ENCODE data around the gene REC8. TPM values are rescaled to one million over a fixed set of nuclear protein-coding genes. Genes with fewer than 3 reads are reported as not detected.
"Not testable (repeated sequence)": the region's sequence is repeated elsewhere in the genome, so short reads cannot be mapped to it uniquely, and the experiment has no call there.

Gene REC8
- total RNA-seq, 1 donor from 2014 or later = 1.1 TPM

DNA sequence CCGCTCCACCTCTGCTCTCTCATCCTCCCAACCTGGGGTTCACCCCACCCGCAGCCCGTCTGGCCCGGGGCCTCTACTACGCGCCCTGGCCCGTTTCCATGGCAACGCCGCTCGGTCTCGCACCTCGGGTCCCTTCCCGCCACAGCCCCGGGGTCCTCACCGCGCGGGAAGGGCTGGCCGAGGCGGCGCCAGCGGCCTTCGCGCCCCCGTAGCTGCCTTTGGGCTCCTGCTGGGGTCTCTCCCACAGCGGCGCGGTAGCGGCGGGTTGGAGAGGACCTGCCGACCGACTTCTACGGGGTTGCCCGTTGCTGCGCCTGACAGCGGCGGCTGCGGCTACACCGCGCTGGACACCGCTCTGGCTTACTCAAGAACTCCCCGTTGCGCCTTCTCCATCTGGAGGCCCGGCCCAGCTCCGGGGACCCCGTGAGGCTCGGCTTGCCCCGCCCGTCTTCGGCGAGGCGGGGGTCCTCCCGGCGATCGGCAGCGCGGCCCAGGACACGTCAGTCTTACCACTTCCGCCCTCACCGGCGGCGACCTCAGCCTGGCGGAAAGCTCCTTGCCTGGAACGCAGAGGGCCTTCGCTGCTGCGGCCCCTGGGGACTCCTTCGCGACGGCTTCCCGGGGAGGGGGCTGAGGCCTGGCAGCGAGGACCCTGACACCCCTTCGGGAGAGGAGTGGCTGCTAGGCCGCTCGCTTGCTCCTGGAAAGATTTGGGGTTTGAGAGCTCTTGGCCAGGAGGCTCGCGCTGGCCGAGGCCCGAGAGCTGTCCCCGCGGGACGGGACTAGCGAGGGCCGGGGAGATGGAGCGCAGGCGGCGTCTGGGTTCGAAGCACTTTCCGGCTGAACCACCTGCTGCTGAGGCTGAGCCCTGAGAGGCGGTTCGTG lies 23.5 kb downstream of the REC8 start, which contains the start of gene TM9SF1:
TM9SF1 (minus strand) TSS at position 256 of the 885 bp plus-strand sequence. CDS start 422 bp downstream, outside the sequence.
- FAIRE-seq (no peak), DNase-seq (ENCODE audit: low read depth) (peak; percentile 69)
- Histone ChIP-seq H3K4me3 (ENCODE audit: low read depth, low read length) (peak within 1 kb of the TSS; percentile 75), H3K27me3 (ENCODE audit: control insufficient read depth, insufficient read depth, low read length) (no peaks in the 10 kb centered on the region), H3K36me3 (ENCODE audit: control insufficient read depth, insufficient read depth, low read length) (peaks cover 6% of the 10 kb centered on the region)
- TF ChIP-seq, protein P1, sequence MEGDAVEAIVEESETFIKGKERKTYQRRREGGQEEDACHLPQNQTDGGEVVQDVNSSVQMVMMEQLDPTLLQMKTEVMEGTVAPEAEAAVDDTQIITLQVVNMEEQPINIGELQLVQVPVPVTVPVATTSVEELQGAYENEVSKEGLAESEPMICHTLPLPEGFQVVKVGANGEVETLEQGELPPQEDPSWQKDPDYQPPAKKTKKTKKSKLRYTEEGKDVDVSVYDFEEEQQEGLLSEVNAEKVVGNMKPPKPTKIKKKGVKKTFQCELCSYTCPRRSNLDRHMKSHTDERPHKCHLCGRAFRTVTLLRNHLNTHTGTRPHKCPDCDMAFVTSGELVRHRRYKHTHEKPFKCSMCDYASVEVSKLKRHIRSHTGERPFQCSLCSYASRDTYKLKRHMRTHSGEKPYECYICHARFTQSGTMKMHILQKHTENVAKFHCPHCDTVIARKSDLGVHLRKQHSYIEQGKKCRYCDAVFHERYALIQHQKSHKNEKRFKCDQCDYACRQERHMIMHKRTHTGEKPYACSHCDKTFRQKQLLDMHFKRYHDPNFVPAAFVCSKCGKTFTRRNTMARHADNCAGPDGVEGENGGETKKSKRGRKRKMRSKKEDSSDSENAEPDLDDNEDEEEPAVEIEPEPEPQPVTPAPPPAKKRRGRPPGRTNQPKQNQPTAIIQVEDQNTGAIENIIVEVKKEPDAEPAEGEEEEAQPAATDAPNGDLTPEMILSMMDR (IDR thresholded peaks at IDR 0.05; ENCODE audit: insufficient read depth, low read length, severe bottlenecking) = no peak

DNA sequence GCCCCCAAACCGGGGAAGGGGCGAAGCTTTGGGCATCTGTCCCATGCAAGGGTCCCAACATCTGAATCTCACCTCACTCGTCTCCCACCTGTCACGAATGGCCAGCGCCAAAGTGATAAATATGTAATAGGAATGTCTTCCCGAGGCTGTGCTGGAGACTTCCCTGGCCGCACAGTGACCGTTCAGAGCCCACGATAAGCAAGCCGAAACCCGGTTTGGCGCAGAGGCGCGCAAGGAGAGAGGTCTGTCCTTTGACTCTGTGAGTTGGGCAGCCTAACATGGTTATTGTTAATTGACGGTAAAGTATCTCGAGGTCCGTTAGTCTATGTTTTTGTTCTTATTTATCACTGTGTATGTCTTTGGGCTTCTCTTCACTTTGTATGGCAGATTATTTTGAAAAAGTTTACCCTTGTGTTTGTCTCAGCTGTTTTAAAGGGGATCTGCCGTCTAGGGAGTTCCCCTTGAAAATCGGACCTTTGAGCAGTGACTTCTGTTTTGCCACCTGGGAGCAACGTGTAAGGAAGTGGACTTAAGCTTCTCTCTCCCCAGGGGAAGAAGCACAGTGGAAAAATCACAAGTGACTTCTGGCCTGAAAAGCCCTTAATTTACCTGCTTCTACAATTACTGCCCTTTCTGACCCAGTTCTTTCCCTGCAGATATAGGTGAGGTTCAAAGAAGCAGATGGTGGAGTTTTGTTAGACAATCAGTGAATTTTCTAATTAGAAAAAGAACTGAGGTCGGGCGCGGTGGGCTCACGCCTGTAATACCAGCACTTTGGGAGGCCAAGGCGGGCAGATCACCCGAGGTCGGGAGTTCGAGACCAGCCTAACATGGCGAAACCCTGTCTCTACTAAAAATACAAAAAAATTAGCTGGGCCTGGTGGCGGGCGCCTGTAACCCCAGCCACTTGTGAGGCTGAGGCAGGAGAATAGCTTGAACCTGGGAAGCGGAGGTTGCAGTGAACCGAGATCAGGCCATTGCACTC lies 24.5 kb downstream of the REC8 start:
- FAIRE-seq (no peak), DNase-seq (ENCODE audit: low read depth) (peak; percentile 19)
- Histone ChIP-seq H3K4me3 (ENCODE audit: low read depth, low read length) (peak overlapping the region; percentile 75), H3K27me3 (ENCODE audit: control insufficient read depth, insufficient read depth, low read length) (no peaks in the 10 kb centered on the region), H3K36me3 (ENCODE audit: control insufficient read depth, insufficient read depth, low read length) (peaks cover 6% of the 10 kb centered on the region)
- TF ChIP-seq, protein P1 (IDR thresholded peaks at IDR 0.05; ENCODE audit: insufficient read depth, low read length, severe bottlenecking) = no peak

DNA sequence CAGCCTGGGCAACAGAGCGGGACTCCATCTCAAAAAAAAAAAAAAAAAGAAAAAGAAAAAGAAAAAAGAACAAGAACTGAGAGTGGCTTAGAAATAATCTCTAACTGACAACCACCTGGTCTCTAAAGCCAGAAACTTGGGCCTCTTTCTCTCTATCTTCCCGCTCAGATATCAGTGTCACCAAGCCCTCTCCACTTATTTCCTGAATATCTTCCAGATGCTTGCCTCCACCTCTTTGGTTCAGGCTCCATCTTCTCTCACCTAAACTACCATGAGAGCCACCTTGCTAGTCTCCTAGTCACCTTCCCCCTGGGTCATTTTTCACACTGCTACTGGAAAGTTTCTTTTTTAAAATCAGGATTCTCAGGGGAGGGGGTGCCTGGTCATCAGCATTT lies 25.2 kb downstream of the REC8 start:
- peaks cover 8% of the 10 kb centered on the region for H3K36me3 ChIP-seq (ENCODE audit: control insufficient read depth, insufficient read depth, low read length)
- TF ChIP-seq, protein P1 (IDR thresholded peaks at IDR 0.05; ENCODE audit: insufficient read depth, low read length, severe bottlenecking) = no peak
- FAIRE-seq (no peak), DNase-seq (ENCODE audit: low read depth) (no peak)
- no peak overlapping the region for H3K4me3 ChIP-seq (ENCODE audit: low read depth, low read length)
- no peaks in the 10 kb centered on the region for H3K27me3 ChIP-seq (ENCODE audit: control insufficient read depth, insufficient read depth, low read length)

DNA sequence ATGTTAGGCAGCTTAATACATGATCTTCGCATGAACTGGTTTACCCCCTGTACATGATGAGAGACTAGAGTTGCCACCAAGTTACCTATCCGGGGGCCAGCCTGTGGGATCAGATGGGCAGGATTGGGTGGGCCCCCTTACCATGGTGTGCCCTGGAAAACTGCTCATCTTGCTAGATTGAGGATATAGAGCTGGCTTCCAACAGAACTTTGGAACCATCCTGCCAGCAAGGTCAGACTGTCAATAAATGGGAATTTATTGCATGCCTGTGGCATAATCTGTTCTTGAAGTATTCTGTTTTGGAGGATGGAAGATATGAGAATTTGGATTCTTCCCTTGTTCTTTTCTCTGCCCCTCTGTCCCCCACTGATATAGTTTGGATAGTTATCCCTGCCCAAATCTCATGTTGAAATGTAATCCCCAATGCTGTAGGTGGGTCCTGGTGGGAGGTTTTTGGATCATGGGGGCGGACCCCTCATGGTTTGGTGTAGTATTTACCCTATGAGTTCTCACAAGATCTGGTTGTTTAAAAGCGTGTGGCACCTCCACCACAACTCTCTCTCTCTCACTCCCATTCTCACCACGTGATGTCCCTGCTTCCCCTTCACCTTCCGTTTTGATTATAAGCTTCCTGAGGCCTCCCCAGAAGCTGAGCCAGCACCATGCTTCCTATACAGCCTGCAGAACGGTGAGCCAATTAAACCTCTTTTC lies 27.1 kb downstream of the REC8 start:
- H3K36me3 ChIP-seq (ENCODE audit: control insufficient read depth, insufficient read depth, low read length) = peaks cover 2% of the 10 kb centered on the region
- no peak for DNase-seq (ENCODE audit: low read depth)
- H3K4me3 ChIP-seq (ENCODE audit: low read depth, low read length) = no peak overlapping the region
- TF ChIP-seq, protein P1 (IDR thresholded peaks at IDR 0.05; ENCODE audit: insufficient read depth, low read length, severe bottlenecking) = no peak
- FAIRE-seq = no peak
- no peaks in the 10 kb centered on the region for H3K27me3 ChIP-seq (ENCODE audit: control insufficient read depth, insufficient read depth, low read length)

DNA sequence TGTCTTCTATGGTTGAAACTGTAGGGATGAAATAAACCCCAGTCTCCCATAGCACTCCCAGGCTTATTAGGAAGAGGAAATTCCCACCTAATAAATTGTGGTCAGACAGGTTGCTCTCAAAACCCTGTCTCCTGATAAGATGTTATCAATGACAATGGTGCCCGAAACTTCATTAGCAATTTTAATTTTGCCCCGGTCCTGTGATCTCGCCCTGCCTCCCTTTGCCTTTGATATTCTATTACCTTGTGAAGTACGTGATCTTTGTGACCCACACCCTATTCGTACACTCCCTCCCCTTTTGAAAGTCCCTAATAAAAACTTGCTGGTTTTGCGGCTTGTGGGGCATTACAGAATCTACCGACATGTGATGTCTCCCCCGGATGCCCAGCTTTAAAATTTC lies 30.7 kb downstream of the REC8 start:
- not testable (repeated sequence) for H3K4me3 ChIP-seq (ENCODE audit: low read depth, low read length); FAIRE-seq; DNase-seq (ENCODE audit: low read depth); H3K36me3 ChIP-seq (ENCODE audit: control insufficient read depth, insufficient read depth, low read length); H3K27me3 ChIP-seq (ENCODE audit: control insufficient read depth, insufficient read depth, low read length)

DNA sequence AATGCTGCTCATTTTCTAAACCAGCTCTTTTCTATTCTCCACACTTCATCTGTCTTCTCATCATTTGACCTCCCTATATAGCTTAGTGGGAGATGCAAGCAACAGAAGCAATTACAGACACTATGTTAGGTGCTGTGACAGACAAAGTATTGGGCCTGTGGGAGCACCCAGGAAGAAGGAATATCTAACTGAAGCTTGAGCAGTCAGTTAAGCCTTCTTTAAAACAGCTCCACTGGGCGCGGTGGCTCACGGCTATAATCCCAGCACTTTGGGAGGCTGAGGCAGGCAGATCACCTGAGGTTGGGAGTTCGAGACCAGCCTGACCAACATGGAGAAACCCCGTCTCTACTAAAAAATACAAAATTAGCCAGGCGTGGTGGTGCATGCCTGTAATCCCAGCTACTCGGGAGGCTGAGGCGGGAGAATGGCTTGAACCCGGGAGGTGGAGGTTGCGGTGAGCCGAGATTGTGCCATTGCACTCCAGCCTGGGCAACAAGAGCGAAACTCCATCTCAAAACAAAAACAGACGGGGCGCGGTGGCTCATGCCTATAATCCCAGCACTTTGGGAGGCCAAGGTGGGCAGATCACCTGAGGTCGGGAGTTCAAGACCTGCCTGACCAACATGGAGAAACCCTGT lies 31.5 kb downstream of the REC8 start:
- FAIRE-seq; DNase-seq (ENCODE audit: low read depth); H3K27me3 ChIP-seq (ENCODE audit: control insufficient read depth, insufficient read depth, low read length); H3K36me3 ChIP-seq (ENCODE audit: control insufficient read depth, insufficient read depth, low read length); H3K4me3 ChIP-seq (ENCODE audit: low read depth, low read length): not testable (repeated sequence)
